H1 (cell line): ENCODE data around the gene HS3ST5. TPM values are rescaled to one million over a fixed set of nuclear protein-coding genes. Genes with fewer than 3 reads are reported as not detected.

Experiments used
- CTCF ChIA-PET: fragments of 300-600 bp; sonication (Branson Sonifier 250); formaldehyde crosslinking; loops from one replicate; lab custom pipeline; 2021; ENCODE audit not compliant: partially characterized antibody; lab: Charles Lee
- POLR2A ChIA-PET: fragments of 300-600 bp; sonication (Branson Sonifier 250); formaldehyde crosslinking; loops from one replicate; lab custom pipeline; 2021; ENCODE audit warnings: inconsistent platforms; ENCODE audit not compliant: partially characterized antibody; lab: Charles Lee
- DNase-seq, 2 experiments: peaks; one replicate each; pipeline versions ENCODE4 v3.0.0 to v3.0.0-alpha.2; 2010 to 2022; ENCODE audit warnings: low spot score in 2 of 2, low read depth in 1 of 2, mixed read lengths in 1 of 2
- FAIRE-seq: peaks from 2 replicates; lab custom pipeline; 2011; peaks lifted over from hg19 to GRCh38; lab: Jason Lieb, UNC
- H2AFZ ChIP-seq: 2 replicates; pipeline ENCODE4 v1.8.1; 2012; ENCODE audit warnings: low read length, inconsistent platforms
- H2AK5ac ChIP-seq: 2 replicates; pipeline ENCODE4 v1.6.1; 2013; ENCODE audit warnings: low read depth, low read length
- H2BK120ac ChIP-seq: replicated peaks from 2 replicates; pipeline ENCODE3; 2013; ENCODE audit warnings: low read depth, low read length, inconsistent platforms
- H2BK12ac ChIP-seq: 2 replicates; pipeline ENCODE4 v1.6.1; 2013; ENCODE audit warnings: low read depth, low read length
- H2BK15ac ChIP-seq: 2 replicates; pipeline ENCODE4 v1.6.1; 2013; ENCODE audit warnings: low read length
- H2BK20ac ChIP-seq: 2 replicates; pipeline ENCODE4 v1.6.1; 2013; ENCODE audit warnings: low read length
- H2BK5ac ChIP-seq: 2 replicates; pipeline ENCODE4 v1.6.1; 2013; ENCODE audit warnings: low read depth, low read length
- H3K14ac ChIP-seq: 2 replicates; pipeline ENCODE4 v1.6.1; 2013; ENCODE audit warnings: inconsistent platforms; ENCODE audit not compliant: insufficient read length
- H3K18ac ChIP-seq: 2 replicates; pipeline ENCODE4 v1.6.1; 2013; ENCODE audit warnings: low read length; ENCODE audit errors: extremely low read depth
- H3K23ac ChIP-seq: 2 replicates; pipeline ENCODE4 v1.6.1; 2013; ENCODE audit warnings: inconsistent platforms; ENCODE audit not compliant: insufficient read length
- H3K23me2 ChIP-seq: 2 replicates; pipeline ENCODE4 v1.6.1; 2013; ENCODE audit warnings: low read depth, low read length
- H3K27ac ChIP-seq: 2 replicates; pipeline ENCODE4 v1.6.1; 2011; ENCODE audit warnings: low read depth, low read length, inconsistent platforms
- H3K27me3 ChIP-seq, 4 experiments: replicated peaks in 1 of 4; 1 replicate in 1 of 4; 2 replicates in 3 of 4; pipeline versions ENCODE4 v1.6.1 to v1.8.1; 2011 to 2013; ENCODE audit warnings: low read length in 3 of 4, mild to moderate bottlenecking in 3 of 4, inconsistent platforms in 2 of 4, mixed read lengths in 2 of 4, moderate library complexity in 1 of 4; ENCODE audit not compliant: control insufficient read depth in 3 of 4, insufficient read depth in 3 of 4; ENCODE audit errors: extremely low read depth in 1 of 4
- H3K36me3 ChIP-seq, 4 experiments: 2 replicates each; pipeline versions ENCODE4 v1.6.1 to v1.8.1; 2011 to 2013; ENCODE audit warnings: mild to moderate bottlenecking in 4 of 4, low read length in 3 of 4, moderate library complexity in 2 of 4, control low read depth in 1 of 4, inconsistent platforms in 1 of 4; ENCODE audit not compliant: insufficient read depth in 4 of 4, control insufficient read depth in 2 of 4
- H3K4ac ChIP-seq: replicated peaks from 2 replicates; pipeline ENCODE3; 2013; ENCODE audit warnings: low read length, low read depth, mixed read lengths, inconsistent platforms; ENCODE audit not compliant: insufficient read length
- H3K4me1 ChIP-seq, 4 experiments: replicated peaks in 1 of 4; 1 replicate in 1 of 4; 2 replicates in 3 of 4; pipeline versions ENCODE4 v1.6.1 to v1.8.1; 2011 to 2013; ENCODE audit warnings: low read length in 3 of 4, inconsistent platforms in 2 of 4, mixed read lengths in 1 of 4; ENCODE audit not compliant: insufficient read depth in 4 of 4, control insufficient read depth in 3 of 4
- H3K4me2 ChIP-seq, 2 experiments: 2 replicates each; pipeline versions ENCODE4 v1.6.1 to v1.8.1; 2011 to 2013; ENCODE audit warnings: low read depth in 2 of 2, low read length in 2 of 2, control low read depth in 1 of 2, inconsistent platforms in 1 of 2, mild to moderate bottlenecking in 1 of 2; ENCODE audit not compliant: insufficient read depth in 1 of 2
- H3K4me3 ChIP-seq, 4 experiments: fragments of 200-600, 300-600 bp in 1 of 4; sonication (generic), shearing (Covaris generic), sonication (Bioruptor Twin) in 1 of 4; 2 replicates each; pipeline versions ENCODE4 v1.5.1 to v1.8.1; 2011 to 2016; ENCODE audit warnings: low read length in 4 of 4, low read depth in 3 of 4, control low read depth in 2 of 4, inconsistent platforms in 2 of 4, mild to moderate bottlenecking in 2 of 4, mixed read lengths in 1 of 4, moderate library complexity in 1 of 4; ENCODE audit not compliant: insufficient read depth in 2 of 4; ENCODE audit errors: extremely low read depth in 1 of 4
- H3K56ac ChIP-seq: replicated peaks from 2 replicates; pipeline ENCODE3; 2013; ENCODE audit warnings: low read depth, mild to moderate bottlenecking, mixed read lengths, low read length, inconsistent platforms; ENCODE audit not compliant: insufficient read length
- H3K79me1 ChIP-seq: 2 replicates; pipeline ENCODE4 v1.6.1; 2013; ENCODE audit warnings: low read depth, low read length, control low read depth
- H3K79me2 ChIP-seq, 2 experiments: 2 replicates each; pipeline versions ENCODE4 v1.6.1 to v1.8.1; 2012 to 2013; ENCODE audit warnings: low read length in 2 of 2, mild to moderate bottlenecking in 2 of 2, inconsistent platforms in 1 of 2; ENCODE audit not compliant: insufficient read depth in 2 of 2, control insufficient read depth in 1 of 2
- H3K9ac ChIP-seq, 4 experiments: replicated peaks in 1 of 4; 1 replicate in 1 of 4; 2 replicates in 3 of 4; pipeline versions ENCODE4 v1.6.1 to v1.8.1; 2011 to 2013; ENCODE audit warnings: low read depth in 3 of 4, low read length in 3 of 4, control low read depth in 2 of 4, mild to moderate bottlenecking in 2 of 4, moderate library complexity in 2 of 4, inconsistent platforms in 1 of 4; ENCODE audit errors: extremely low read depth in 1 of 4
- H3K9me3 ChIP-seq, 2 experiments: 2 replicates each; pipeline versions ENCODE4 v1.6.1 to v1.8.1; 2012 to 2013; ENCODE audit warnings: mild to moderate bottlenecking in 2 of 2, moderate library complexity in 2 of 2, control low read depth in 1 of 2, inconsistent platforms in 1 of 2, low read depth in 1 of 2, low read length in 1 of 2, mixed read lengths in 1 of 2; ENCODE audit not compliant: insufficient read depth in 2 of 2
- H4K20me1 ChIP-seq, 2 experiments: replicated peaks in 1 of 2; 2 replicates each; pipeline versions ENCODE3 to v1.8.1; 2011 to 2013; ENCODE audit warnings: inconsistent platforms in 2 of 2, low read length in 2 of 2, mild to moderate bottlenecking in 1 of 2; ENCODE audit not compliant: insufficient read depth in 2 of 2, control insufficient read depth in 1 of 2
- H4K5ac ChIP-seq: 2 replicates; pipeline ENCODE4 v1.6.1; 2013; ENCODE audit warnings: low read length, low read depth, mixed read lengths, inconsistent platforms; ENCODE audit not compliant: insufficient read length
- H4K8ac ChIP-seq: 2 replicates; pipeline ENCODE4 v1.8.0; 2013; ENCODE audit warnings: mild to moderate bottlenecking, moderate library complexity, low read length, inconsistent platforms; ENCODE audit not compliant: insufficient read depth; ENCODE audit errors: extremely low read depth
- H4K91ac ChIP-seq: replicated peaks from 2 replicates; pipeline ENCODE3; 2013; ENCODE audit warnings: low read length, mixed read lengths, inconsistent platforms; ENCODE audit not compliant: insufficient read length
- BCL11A ChIP-seq, 2 experiments: IDR thresholded peaks; one replicate each; pipeline ENCODE4 v1.6.1; 2011; ENCODE audit warnings: low read depth in 2 of 2, low read length in 2 of 2, mild to moderate bottlenecking in 2 of 2
- CHD2 ChIP-seq: IDR thresholded peaks from 2 replicates; pipeline ENCODE4 v1.6.1; 2012; ENCODE audit warnings: low read length, improper control_type of control experiment
- CREB1 ChIP-seq: IDR thresholded peaks from 2 replicates; pipeline ENCODE4 v1.6.1; 2012; ENCODE audit warnings: inconsistent platforms
- EP300 ChIP-seq, 2 experiments: IDR thresholded peaks; 1 replicate in 1 of 2; 2 replicates in 1 of 2; pipeline ENCODE4 v1.6.1; 2011 to 2012; ENCODE audit warnings: low read depth in 2 of 2, low read length in 2 of 2, mild to moderate bottlenecking in 2 of 2, borderline replicate concordance in 1 of 2, inconsistent platforms in 1 of 2, moderate library complexity in 1 of 2
- JUND ChIP-seq: IDR thresholded peaks from 2 replicates; pipeline ENCODE4 v1.6.1; 2011; ENCODE audit warnings: mild to moderate bottlenecking, improper control_type of control experiment, low read length
- KDM5A ChIP-seq: fragments of 200-600 bp; IDR thresholded peaks from 2 replicates; pipeline ENCODE4 v1.7.1; 2012; ENCODE audit warnings: mild to moderate bottlenecking, low read length, inconsistent platforms, mixed read lengths
- POLR2AphosphoS5 ChIP-seq: IDR thresholded peaks from 2 replicates; pipeline ENCODE4 v1.6.1; 2011; ENCODE audit warnings: low read depth, low read length
- SAP30 ChIP-seq: fragments of 300-600 bp; sonication (generic); IDR thresholded peaks from 2 replicates; pipeline ENCODE4 v1.7.1; 2012; ENCODE audit warnings: low read length, moderate library complexity, mild to moderate bottlenecking, inconsistent platforms; ENCODE audit not compliant: insufficient read depth, insufficient replicate concordance
- SUZ12 ChIP-seq: fragments of 200-600 bp; sonication (generic); IDR thresholded peaks from 2 replicates; pipeline ENCODE4 v1.6.1; 2012; ENCODE audit warnings: mild to moderate bottlenecking, inconsistent platforms, low read length, moderate library complexity, mixed read lengths
- TCF12 ChIP-seq: IDR thresholded peaks from 2 replicates; pipeline ENCODE4 v1.6.1; 2011; ENCODE audit warnings: low read depth, mild to moderate bottlenecking, low read length
- WGBS, 2 experiments: shearing (Covaris generic) in 1 of 2; methylation state at CpG; one replicate each; pipeline versions ENCODE4 v1.1.6 to v1.1.7; 2013 to 2015; ENCODE audit warnings: low lambda C conversion rate in 2 of 2, mixed read lengths in 2 of 2, inconsistent platforms in 1 of 2, low coverage in 1 of 2, missing lambda C conversion rate in 1 of 2; ENCODE audit not compliant: insufficient replicate concordance in 2 of 2, insufficient coverage in 1 of 2, insufficient read length in 1 of 2; ENCODE audit errors: extremely low coverage in 1 of 2, missing lambda C conversion rate in 1 of 2; 5-methylcytosine and 5-hydroxymethylcytosine counted together
- polyA plus RNA-seq, 7 experiments: library from polyadenylated mRNA; depleted of rRNA in 3 of 7; stranded (reverse) in 5 of 7; unstranded in 2 of 7; fragments of >200 nt in 5 of 7; fragments of 200-250 nt in 2 of 7; gene quantifications; 1 replicate in 5 of 7; 2 replicates in 1 of 7; 4 replicates in 1 of 7; pipeline versions ENCODE4 v1.2.1 to v1.2.3, GENCODE V29; 2011 to 2013; ENCODE audit warnings: missing spikeins in 2 of 7, mixed read lengths in 2 of 7
- total RNA-seq: library from RNA; stranded (reverse); fragmentation: NEBNext Ultra II Directional; extraction: Animal tissue kit (Norgen Biotek cat#: 25700); gene quantifications from 2 replicates; pipeline ENCODE4 v1.2.1, GENCODE V29; 2021
- TF ChIP-seq, protein P1 (sequence below): IDR thresholded peaks from 2 replicates; pipeline ENCODE4 v1.6.1; 2012; ENCODE audit warnings: inconsistent platforms
- TF ChIP-seq, protein P2 (sequence below): IDR thresholded peaks from 2 replicates; pipeline ENCODE4 v1.6.1; 2011; ENCODE audit warnings: low read depth, mild to moderate bottlenecking, low read length; ENCODE audit not compliant: insufficient read depth

The HS3ST5 gene
- total and polyA plus RNA-seq, 2 of the 8 experiments (the other 6 are each of a cell fraction or from before 2014, with no cell fraction given) = 1.2 to 9.9 TPM

DNA sequence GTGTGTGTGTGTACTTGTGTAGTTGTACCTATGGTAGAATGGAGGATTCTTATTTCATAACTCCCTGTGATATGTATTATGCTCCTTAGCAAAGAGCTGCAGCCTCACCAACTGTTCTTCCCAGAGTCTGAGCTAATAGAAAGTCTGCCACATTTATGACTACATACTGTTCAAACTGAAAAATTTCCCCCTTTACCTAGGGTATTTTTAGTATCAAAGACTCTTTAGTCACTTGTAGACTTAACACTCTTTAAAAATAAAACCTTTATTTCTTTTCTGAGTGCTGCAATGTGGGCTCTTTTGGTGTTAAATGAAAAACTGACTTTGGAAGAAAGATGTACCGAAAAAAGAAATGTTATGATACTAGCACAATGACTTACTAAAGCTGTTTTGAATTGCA, 39.6 kb upstream of the HS3ST5 start:
- H4K91ac ChIP-seq = no peak overlapping the region
- no peak overlapping the region for H2AFZ ChIP-seq
- H4K20me1 ChIP-seq = no peaks in the 10 kb centered on the region
- H2BK5ac ChIP-seq = no peak overlapping the region
- ChIA-PET POLR2A (interaction anchor here (1.5 kb wide), 1 partner anchor 22 kb away, joined by 3 read pairs; no protein-coding TSS in a partner anchor), CTCF (no interaction called here)
- H3K4me2 ChIP-seq = no peak overlapping the region
- no peak overlapping the region for H2BK120ac ChIP-seq
- H2BK20ac ChIP-seq = 0 out of 2 replicates have a peak overlapping the region, but pooled peaks have one; percentile 16
- H4K5ac ChIP-seq = no peak overlapping the region
- no peak overlapping the region for H3K23ac ChIP-seq
- no peak overlapping the region for H4K8ac ChIP-seq
- no peak overlapping the region for H3K56ac ChIP-seq
- H2BK15ac ChIP-seq = no peak overlapping the region
- H3K36me3 ChIP-seq = no peaks in the 10 kb centered on the region
- WGBS, 2 experiments = 80% methylated on average over 1 of the region's 1 CpG; no CpG with 5 or more reads in 1 of the 2 experiments
- no peak overlapping the region for H3K9ac ChIP-seq
- no peaks in the 10 kb centered on the region for H3K27me3 ChIP-seq
- H3K14ac ChIP-seq = no peak overlapping the region
- FAIRE-seq = no peak
- no peak overlapping the region for H3K4ac ChIP-seq
- no peak overlapping the region for H3K4me3 ChIP-seq
- DNase-seq = no peak
- H3K79me1 ChIP-seq = no peaks in the 10 kb centered on the region
- H3K79me2 ChIP-seq = no peaks in the 10 kb centered on the region
- H3K23me2 ChIP-seq = no peaks in the 10 kb centered on the region; the same call in 1 of the 2 replicates
- H3K18ac ChIP-seq = no peak overlapping the region
- peaks cover 3 to 18% (median 8%) of the 10 kb centered on the region in 4 experiments; a peak in 4 of 7 replicates for H3K4me1 ChIP-seq
- H2AK5ac ChIP-seq = 0 out of 2 replicates have a peak overlapping the region, but pooled peaks have one; percentile 20
- no peak overlapping the region for H3K27ac ChIP-seq
- H2BK12ac ChIP-seq = no peak overlapping the region
- no peaks in the 10 kb centered on the region for H3K9me3 ChIP-seq
- TF ChIP-seq KDM5A = no peak
- TF ChIP-seq BCL11A (IDR thresholded peaks at IDR 0.05; ENCODE audit: low read depth in 2 of 2, low read length in 2 of 2) = no peak
- TF ChIP-seq SAP30 = no peak
- TF ChIP-seq CHD2 = no peak
- TF ChIP-seq TCF12 = no peak
- TF ChIP-seq, protein P1, sequence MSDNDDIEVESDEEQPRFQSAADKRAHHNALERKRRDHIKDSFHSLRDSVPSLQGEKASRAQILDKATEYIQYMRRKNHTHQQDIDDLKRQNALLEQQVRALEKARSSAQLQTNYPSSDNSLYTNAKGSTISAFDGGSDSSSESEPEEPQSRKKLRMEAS = no peak
- TF ChIP-seq, protein P2, sequence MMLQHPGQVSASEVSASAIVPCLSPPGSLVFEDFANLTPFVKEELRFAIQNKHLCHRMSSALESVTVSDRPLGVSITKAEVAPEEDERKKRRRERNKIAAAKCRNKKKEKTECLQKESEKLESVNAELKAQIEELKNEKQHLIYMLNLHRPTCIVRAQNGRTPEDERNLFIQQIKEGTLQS = no peak
- no peak for TF ChIP-seq JUND
- TF ChIP-seq CREB1 = no peak
- TF ChIP-seq SUZ12 = no peak
- TF ChIP-seq EP300 (IDR thresholded peaks at IDR 0.05; ENCODE audit: borderline replicate concordance in 1 of 2, low read depth in 2 of 2, low read length in 2 of 2) = no peak
- TF ChIP-seq POLR2AphosphoS5 = no peak
